AG08396 (cell line): ENCODE data around the gene MEGF11.

Source experiments
- DNase-seq: peaks from one replicate; pipeline ENCODE4 v3.0.0; 2012; ENCODE audit warnings: low spot score, mixed read lengths

MEGF11 gene

GRCh38 chr15:66253418-66254088 lies at the start of gene MEGF11:
TSS of gene MEGF11 (minus strand) at chr15:66253750. CDS start at chr15:66128403, 125,347 bp downstream.
- peak; percentile 57 for DNase-seq

GRCh38 chr15:66302489-66303278 lies 49.1 kb upstream of the MEGF11 start:
- DNase-seq, result no peak

GRCh38 chr15:66298803-66299251 lies 45.3 kb upstream of the MEGF11 start:
- DNase-seq, result no peak

- DNase-seq, result no peak
Observed at GRCh38 chr15:66296186-66296585, 42.6 kb upstream of the MEGF11 start.

- peak; percentile 44 for DNase-seq
Observed at GRCh38 chr15:66294932-66295235, 41.3 kb upstream of the MEGF11 start.

GRCh38 chr15:66294157-66294931 lies 40.8 kb upstream of the MEGF11 start:
- peak; percentile 75 for DNase-seq

- DNase-seq, result peak; percentile 81
Observed at GRCh38 chr15:66293419-66294156, 40.0 kb upstream of the MEGF11 start, which contains the start of gene DIS3L. TSS of gene DIS3L (plus strand) at chr15:66293568. CDS start at chr15:66293597, 29 bp downstream.

GRCh38 chr15:66292571-66293418 lies 39.2 kb upstream of the MEGF11 start:
- DNase-seq, result no peak

GRCh38 chr15:66291816-66292570 lies 38.4 kb upstream of the MEGF11 start:
- peak; percentile 22 for DNase-seq

GRCh38 chr15:66290518-66290917 lies 37.0 kb upstream of the MEGF11 start:
- DNase-seq, result no peak

- DNase-seq, result no peak
Observed at GRCh38 chr15:66290007-66290406, 36.5 kb upstream of the MEGF11 start.

GRCh38 chr15:66288551-66289185 lies 35.1 kb upstream of the MEGF11 start:
- DNase-seq, result peak; percentile 42

- DNase-seq, result no peak
Observed at GRCh38 chr15:66288093-66288492, 34.5 kb upstream of the MEGF11 start.

GRCh38 chr15:66287461-66288057 lies 34.0 kb upstream of the MEGF11 start:
- DNase-seq, result peak; percentile 23

- DNase-seq, result no peak
Observed at GRCh38 chr15:66285533-66286280, 32.2 kb upstream of the MEGF11 start.

GRCh38 chr15:66284271-66284670 lies 30.7 kb upstream of the MEGF11 start:
- no peak for DNase-seq

GRCh38 chr15:66278671-66279070 lies 25.1 kb upstream of the MEGF11 start:
- no peak for DNase-seq

GRCh38 chr15:66278056-66278455 lies 24.5 kb upstream of the MEGF11 start:
- no peak for DNase-seq

GRCh38 chr15:66276546-66276945 lies 23.0 kb upstream of the MEGF11 start:
- DNase-seq, result no peak
